K562 (cell line): ENCODE measurements around the gene TP73. TPM values are rescaled to one million over a fixed set of nuclear protein-coding genes. Genes with fewer than 3 reads are reported as not detected.

Experiments used
- ATAC-seq: fragments of 200-7000 bp; cut with Tn5 transposase; 3 replicates; pipeline ENCODE4 v1.9.1; 2020; ENCODE audit warnings: moderate library complexity
- BruUV-seq: library from RNA; stranded (reverse); fragments of 400-500 nt; replicated peaks from 2 replicates; lab custom pipeline; 2021; lab: Mats Ljungman, UMichigan
- CTCF ChIA-PET: fragments of 300-600 bp; formaldehyde crosslinking; extraction: SDS; loops from one replicate; lab custom pipeline; 2021; ENCODE audit warnings: low intra/inter-chr PET ratio; lab: Yijun Ruan, JAX
- POLR2A ChIA-PET: fragments of 300-600, 350-650 bp; sonication (Branson Sonifier 250); formaldehyde crosslinking; extraction: SDS; loops from one replicate; lab custom pipeline; 2021; ENCODE audit warnings: antibody characterized with exemption, inconsistent platforms; lab: Yijun Ruan, JAX
- DNase-seq, 4 experiments: peaks; one replicate each; pipeline versions ENCODE4 v3.0.0 to v3.0.0-alpha.2; 2011 to 2018; ENCODE audit warnings: low spot score in 3 of 4, mixed read lengths in 3 of 4; ENCODE audit errors: extremely low read depth in 1 of 4
- FAIRE-seq: peaks from 2 replicates; lab custom pipeline; 2011; peaks lifted over from hg19 to GRCh38; lab: Jason Lieb, UNC
- H2AFZ ChIP-seq: 2 replicates; pipeline ENCODE4 v1.6.0; 2011; ENCODE audit warnings: low read depth, low read length, control low read depth, inconsistent platforms
- H3K27ac ChIP-seq: fragments of 200-600 bp; 3 replicates; pipeline ENCODE4 v1.8.0; 2011; ENCODE audit warnings: low read depth, mild to moderate bottlenecking, control low read depth, inconsistent platforms, low read length, moderate library complexity, mixed read lengths; ENCODE audit errors: extremely low read depth
- H3K27me3 ChIP-seq, 2 experiments: fragments of 300-600 bp in 1 of 2; 2 replicates in 1 of 2; 3 replicates in 1 of 2; pipeline versions ENCODE4 v1.6.0 to v1.8.0; 2011; ENCODE audit warnings: inconsistent platforms in 2 of 2, low read length in 2 of 2, mild to moderate bottlenecking in 1 of 2, mixed read lengths in 1 of 2, moderate library complexity in 1 of 2; ENCODE audit not compliant: control insufficient read depth in 2 of 2, insufficient read depth in 2 of 2
- H3K36me3 ChIP-seq: fragments of 300-600 bp; 3 replicates; pipeline ENCODE4 v1.8.0; 2011; ENCODE audit warnings: mild to moderate bottlenecking, low read length, inconsistent platforms; ENCODE audit not compliant: control insufficient read depth, insufficient read depth
- H3K4me1 ChIP-seq, 2 experiments: fragments of 200-600 bp in 1 of 2; replicated peaks in 1 of 2; 2 replicates in 1 of 2; 3 replicates in 1 of 2; pipeline versions ENCODE4 v1.5.1 to v1.8.0; 2011; ENCODE audit warnings: inconsistent platforms in 2 of 2, low read length in 2 of 2, mild to moderate bottlenecking in 1 of 2, mixed read lengths in 1 of 2, moderate library complexity in 1 of 2; ENCODE audit not compliant: control insufficient read depth in 2 of 2, insufficient read depth in 2 of 2
- H3K4me2 ChIP-seq: 2 replicates; pipeline ENCODE4 v1.6.1; 2011; ENCODE audit warnings: low read length, control low read depth, inconsistent platforms, mixed read lengths; ENCODE audit not compliant: insufficient read depth
- H3K4me3 ChIP-seq: fragments of 200-600 bp; sonication (generic), shearing (Covaris generic); 2 replicates; pipeline ENCODE4 v1.5.1; 2016; ENCODE audit warnings: control low read depth, inconsistent platforms
- H3K79me2 ChIP-seq: fragments of 200-600 bp; 3 replicates; pipeline ENCODE4 v1.8.0; 2011; ENCODE audit warnings: low read length, inconsistent platforms; ENCODE audit not compliant: control insufficient read depth, insufficient read depth
- H3K9ac ChIP-seq, 2 experiments: 2 replicates each; pipeline versions ENCODE4 v1.6.0 to v1.6.1; 2011; ENCODE audit warnings: low read depth in 2 of 2, low read length in 2 of 2, control low read depth in 1 of 2, inconsistent platforms in 1 of 2, mild to moderate bottlenecking in 1 of 2, mixed read lengths in 1 of 2; ENCODE audit not compliant: insufficient read depth in 1 of 2
- H3K9me1 ChIP-seq: one replicate; pipeline ENCODE4 v1.6.0; 2011; ENCODE audit warnings: inconsistent platforms, mild to moderate bottlenecking, low read length, moderate library complexity; ENCODE audit not compliant: control insufficient read depth, insufficient read depth
- H3K9me3 ChIP-seq: replicated peaks from 2 replicates; pipeline ENCODE4 v1.5.1; 2011; ENCODE audit warnings: low read depth, low read length, inconsistent platforms; ENCODE audit not compliant: control insufficient read depth, insufficient read depth
- H4K20me1 ChIP-seq: replicated peaks from 2 replicates; pipeline ENCODE4 v1.6.1; 2011; ENCODE audit warnings: low read length, inconsistent platforms, mixed read lengths; ENCODE audit not compliant: control insufficient read depth, insufficient read depth
- ASH1L ChIP-seq: fragments of 450-650 bp; IDR thresholded peaks from 2 replicates; pipeline ENCODE4 v1.6.1; 2018; ENCODE audit warnings: borderline replicate concordance, mild to moderate bottlenecking, low read depth; ENCODE audit not compliant: partially characterized antibody
- CCAR2 ChIP-seq: fragments of 200-400 bp; formaldehyde crosslinking; IDR thresholded peaks from 2 replicates; pipeline ENCODE4 v1.6.1; 2017; ENCODE audit warnings: mild to moderate bottlenecking, low read depth, low read length
- DIDO1 ChIP-seq: fragments of 450-650 bp; IDR thresholded peaks from 2 replicates; pipeline ENCODE4 v1.6.1; 2016; ENCODE audit warnings: low read depth, missing biosample characterization, missing genetic modification characterization
- EHMT2 ChIP-seq: fragments of 450-650 bp; IDR thresholded peaks from 2 replicates; pipeline ENCODE4 v1.6.1; 2018; ENCODE audit warnings: antibody characterized with exemption
- FOXO4 ChIP-seq: fragments of 450-650 bp; formaldehyde crosslinking; IDR thresholded peaks from 2 replicates; pipeline ENCODE4 v1.4.0; 2020; ENCODE audit warnings: mild to moderate bottlenecking, moderate library complexity
- ILF3 ChIP-seq: fragments of 450-650 bp; IDR thresholded peaks from 2 replicates; pipeline ENCODE4 v1.6.1; 2018; ENCODE audit warnings: antibody characterized with exemption, mild to moderate bottlenecking, moderate library complexity, borderline replicate concordance
- MNT ChIP-seq, 2 experiments: fragments of 450-650 bp; conservative IDR thresholded peaks; 2 replicates each; pipeline ENCODE4 v1.6.1; 2017; ENCODE audit warnings: mild to moderate bottlenecking in 2 of 2, moderate library complexity in 2 of 2
- MYNN ChIP-seq, 2 experiments: sonication (generic); formaldehyde crosslinking in 1 of 2; IDR thresholded peaks; 2 replicates each; pipeline versions ENCODE4 v1.5.0 to v1.6.1; 2016 to 2020; ENCODE audit warnings: antibody characterized with exemption in 1 of 2, missing genetic modification reagents in 1 of 2
- POLR2B ChIP-seq: fragments of 450-650 bp; IDR thresholded peaks from 2 replicates; pipeline ENCODE4 v1.6.1; 2018; ENCODE audit warnings: low read depth; ENCODE audit not compliant: partially characterized antibody
- PTRF ChIP-seq: fragments of 450-650 bp; IDR thresholded peaks from 2 replicates; pipeline ENCODE4 v1.6.1; 2016; ENCODE audit warnings: mild to moderate bottlenecking, missing genetic modification characterization, missing compliant biosample characterization
- SRF ChIP-seq, 2 experiments: fragments of 250-450, 450-650 bp in 1 of 2; sonication (Bioruptor Pico) in 1 of 2; sonication (generic) in 1 of 2; formaldehyde crosslinking; IDR thresholded peaks; 2 replicates each; pipeline versions ENCODE4 v1.5.0 to v1.5.1; 2020 to 2022; ENCODE audit warnings: mild to moderate bottlenecking in 1 of 2, missing genetic modification reagents in 1 of 2
- THRB ChIP-seq: fragments of 450-650 bp; formaldehyde crosslinking; conservative IDR thresholded peaks from 2 replicates; pipeline ENCODE4 v1.4.0; 2022; ENCODE audit warnings: mild to moderate bottlenecking, missing genetic modification characterization
- ZFP30 ChIP-seq: fragments of 250-450 bp; sonication (Bioruptor Pico); IDR thresholded peaks from 2 replicates; pipeline ENCODE4 v1.8.0; 2022; ENCODE audit warnings: moderate library complexity, mild to moderate bottlenecking, inconsistent platforms, borderline replicate concordance
- ZNF436 ChIP-seq: fragments of 250-450, 450-650 bp; sonication (Bioruptor Pico); formaldehyde crosslinking; IDR thresholded peaks from 2 replicates; pipeline ENCODE4 v1.7.0; 2020; ENCODE audit warnings: mild to moderate bottlenecking
- ZNF445 ChIP-seq: fragments of 250-450 bp; sonication (Bioruptor Pico); IDR thresholded peaks from 2 replicates; pipeline ENCODE4 v1.4.0; 2020; ENCODE audit warnings: low read depth, mild to moderate bottlenecking, moderate library complexity
- ZNF57 ChIP-seq: fragments of 450-650 bp; formaldehyde crosslinking; IDR thresholded peaks from 2 replicates; pipeline ENCODE4 v1.4.0; 2020; ENCODE audit warnings: mild to moderate bottlenecking, moderate library complexity
- ZNF830 ChIP-seq: fragments of 250-450 bp; sonication (Bioruptor Pico); IDR thresholded peaks from 2 replicates; pipeline ENCODE4 v1.5.0; 2021; ENCODE audit warnings: mild to moderate bottlenecking
- WGBS: fragments of 100-300 bp; shearing (Covaris generic); methylation state at CpG from one replicate; pipeline ENCODE4 v1.1.6; 2016; ENCODE audit warnings: low coverage, mixed read lengths; ENCODE audit not compliant: insufficient coverage; ENCODE audit errors: missing lambda C conversion rate; 5-methylcytosine and 5-hydroxymethylcytosine counted together
- in situ Hi-C: fragments of 300-500 bp; cut with MboI; formaldehyde crosslinking; loops from 4 replicates; pipeline ENCODE4 v1.15.0; 2018; ENCODE audit warnings: inconsistent platforms, mixed read lengths
- intact Hi-C: fragments of 100-400 bp; cut with micrococcal nuclease; formaldehyde crosslinking; loops from 2 replicates; pipeline ENCODE4 v1.14.2; 2022
- polyA plus RNA-seq, 8 experiments: library from polyadenylated mRNA; depleted of rRNA in 4 of 8; stranded (reverse) in 5 of 8; unstranded in 3 of 8; fragments of >200 nt; fragmentation: Nextera tagmentation in 2 of 8; fragmentation: Illumina TruSeq in 1 of 8; extraction: Ambion mirVana in 2 of 8; extraction: Trizol in 1 of 8; gene quantifications; 2 replicates each; pipeline versions ENCODE4 v1.2.1 to v1.2.3, GENCODE V29; 2011 to 2014; ENCODE audit warnings: inconsistent platforms in 1 of 8, missing spikeins in 1 of 8
- total RNA-seq, 7 experiments: library from RNA; depleted of rRNA in 6 of 7; stranded (reverse); fragments of >200 nt in 6 of 7; fragmentation: Illumina TruSeq in 2 of 7; extraction: Trizol in 2 of 7; gene quantifications; 2 replicates each; pipeline versions ENCODE4 v1.2.1 to v1.2.3, GENCODE V29; 2011 to 2021; ENCODE audit warnings: low replicate concordance in 1 of 7

Gene TP73
- total and polyA plus RNA-seq, 9 of the 15 experiments (the other 6 are each of a cell fraction or from before 2014, with no cell fraction given): 0.07 to 1.6 (median 0.40) TPM; not detected in 2

GRCh38 chr1:3778590-3779264 is 126.4 kb downstream of the TP73 start:
- intact Hi-C loops (loop anchor here (5.0 kb wide), 1 partner anchor 79 kb away; the partner anchor contains the start of genes CEP104 and DFFB), in situ Hi-C loops (no loop called here)
- Histone ChIP-seq H3K4me3 (no peak overlapping the region), H3K36me3 (peaks cover 59% of the 10 kb centered on the region), H3K9me3 (no peaks in the 10 kb centered on the region), H3K79me2 (peaks cover 15% of the 10 kb centered on the region), H3K4me2 (no peak overlapping the region), H3K9me1 (peaks cover 5% of the 10 kb centered on the region), H2AFZ (no peak overlapping the region), H3K9ac (peak overlapping the region in 1 of 2 experiments; percentile 53; a peak in 2 of 4 replicates), H3K27ac (no peak overlapping the region), H3K4me1 (peaks cover 15 to 60% of the 10 kb centered on the region in 2 experiments), H4K20me1 (no peaks in the 10 kb centered on the region), H3K27me3 (no peaks in the 10 kb centered on the region)
- CTCF ChIA-PET: no interaction called here
- DNase-seq (peak in 1 of 4 experiments; percentile 26), FAIRE-seq (peak; percentile 64), ATAC-seq (no peak)
- WGBS: 88% methylated on average over 12 of the region's 14 CpGs
- POLR2A ChIA-PET: interaction anchor here (0.7 to 2.5 kb wide), 7 partner anchors 8 to 19 kb away, joined by 3 to 9 read pairs (median 3); partner anchors contain the start of gene LRRC47
- no TSS peak for BruUV-seq
- TF ChIP-seq PTRF (tag) (no peak), CCAR2 (no peak), MNT (conservative IDR thresholded peaks at IDR 0.05) (no peak), POLR2B (peak; percentile 16), MYNN (IDR thresholded peaks at IDR 0.05) (peak; percentile 18; the same call in 1 of the 2 replicates), MYNN (CRISPR knock-in tag; IDR thresholded peaks at IDR 0.05) (no peak), THRB (CRISPR knock-in tag) (0 out of 2 replicates have a peak, but pooled peaks have one; percentile 5), ASH1L (no peak), FOXO4 (CRISPR knock-in tag) (peak; percentile 21; the same call in 1 of the 2 replicates), ZNF436 (CRISPR knock-in tag) (0 out of 2 replicates have a peak, but pooled peaks have one; percentile 8), ZFP30 (CRISPR knock-in tag) (no peak), ZNF830 (CRISPR knock-in tag) (0 out of 2 replicates have a peak, but pooled peaks have one; percentile 3), DIDO1 (tag) (no peak), SRF (CRISPR knock-in tag; IDR thresholded peaks at IDR 0.05) (0 out of 4 replicates have a peak, but pooled peaks of 1 of the 2 experiments have one; percentile 35), EHMT2 (no peak), ILF3 (no peak), ZNF57 (CRISPR knock-in tag) (0 out of 2 replicates have a peak, but pooled peaks have one; percentile 10), ZNF445 (0 out of 2 replicates have a peak, but pooled peaks have one; percentile 8)
